ENCODE results near the gene MACF1.

- no peak for TF ChIP-seq CTCF (conservative IDR thresholded peaks at IDR 0.05; ENCODE audit: low read depth, low read length)
- no peak for TF ChIP-seq EZH2 (IDR thresholded peaks at IDR 0.05; ENCODE audit: low read length, unreplicated experiment)
- TF ChIP-seq EZH2phosphoT487 (IDR thresholded peaks at IDR 0.05; ENCODE audit: borderline replicate concordance, low read length) = no peak
Observed at GRCh38 chr1:39287541-39287940, 83.0 kb downstream of the MACF1 start.

Measured in PC-3 (cell line).